Duodenal mucosa (tissue), 2 donors: ENCODE data around the gene NR2C2.
A peak's percentile ranks its signal among the peaks of the same experiment; 100 is the strongest.

Experiments
- H3K27ac ChIP-seq: one replicate; pipeline ENCODE4 v1.7.0; 2013; ENCODE audit warnings: low read depth, low read length
- H3K27me3 ChIP-seq, 2 donors: one replicate each; pipeline ENCODE4 v1.7.0; 2013; ENCODE audit warnings: low read length in 2 of 2, control low read depth in 1 of 2; ENCODE audit not compliant: insufficient read depth in 2 of 2, control insufficient read depth in 1 of 2
- H3K36me3 ChIP-seq, 2 donors: one replicate each; pipeline ENCODE4 v1.7.0; 2013; ENCODE audit warnings: low read length in 2 of 2, control low read depth in 1 of 2; ENCODE audit not compliant: insufficient read depth in 2 of 2, control insufficient read depth in 1 of 2
- H3K4me1 ChIP-seq, 2 donors: one replicate each; pipeline ENCODE4 v1.7.0; 2013; ENCODE audit warnings: low read length in 2 of 2, control low read depth in 1 of 2; ENCODE audit not compliant: insufficient read depth in 2 of 2, control insufficient read depth in 1 of 2
- H3K4me3 ChIP-seq, 2 donors: one replicate each; pipeline ENCODE4 v1.7.0; 2013; ENCODE audit warnings: low read length in 2 of 2, low read depth in 1 of 2
- H3K9ac ChIP-seq, 2 donors: one replicate each; pipeline ENCODE4 v1.7.0; 2013; ENCODE audit warnings: low read length in 2 of 2, low read depth in 1 of 2
- H3K9me3 ChIP-seq, 2 donors: one replicate each; pipeline ENCODE4 v1.7.0; 2013; ENCODE audit warnings: low read length in 2 of 2, control low read depth in 1 of 2; ENCODE audit not compliant: control insufficient read depth in 1 of 2

The NR2C2 gene

GRCh38 chr3:14935592-14936345, 11.6 kb upstream of the NR2C2 start:
- H3K27ac ChIP-seq: peak overlapping the region; percentile 46
- peaks cover 24 to 38% of the 10 kb centered on the region in 2 donors for H3K4me1 ChIP-seq
- H3K9me3 ChIP-seq: no peaks in the 10 kb centered on the region
- no peaks in the 10 kb centered on the region for H3K36me3 ChIP-seq
- H3K27me3 ChIP-seq: no peaks in the 10 kb centered on the region
- H3K9ac ChIP-seq: no peak overlapping the region
- no peak overlapping the region for H3K4me3 ChIP-seq

GRCh38 chr3:14938954-14939353, 8.4 kb upstream of the NR2C2 start:
- Histone ChIP-seq H3K4me3 (no peak overlapping the region), H3K36me3 (peaks cover 0 to 5% of the 10 kb centered on the region in 2 donors), H3K9me3 (no peaks in the 10 kb centered on the region), H3K9ac (no peak overlapping the region), H3K27ac (no peak overlapping the region), H3K4me1 (peaks cover 30 to 51% of the 10 kb centered on the region in 2 donors), H3K27me3 (no peaks in the 10 kb centered on the region)

DNA sequence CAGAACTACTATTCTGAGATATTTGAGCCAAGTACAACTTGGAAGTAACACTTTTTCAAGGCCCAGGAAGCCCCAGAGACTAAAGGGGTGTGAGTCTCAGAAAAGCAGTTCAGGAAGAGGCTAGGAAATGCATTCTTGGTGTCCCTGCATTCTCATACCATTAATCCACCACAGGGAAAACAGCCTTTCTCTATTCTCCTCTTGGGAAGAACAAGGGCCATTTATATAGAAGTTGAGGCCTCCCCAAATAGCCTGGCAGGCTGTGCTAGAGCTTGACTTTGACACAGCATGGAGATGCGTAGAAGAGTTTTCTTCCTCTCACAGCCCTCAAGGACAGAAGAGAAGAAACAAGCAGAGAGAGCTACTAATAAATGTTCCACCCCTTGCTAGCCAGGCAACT, 5.5 kb upstream of the NR2C2 start:
- Histone ChIP-seq H3K36me3 (peaks cover 6 to 18% of the 10 kb centered on the region in 2 donors), H3K9ac (no peak overlapping the region), H3K27ac (no peak overlapping the region), H3K27me3 (no peaks in the 10 kb centered on the region), H3K9me3 (no peaks in the 10 kb centered on the region), H3K4me1 (peaks cover 38 to 47% of the 10 kb centered on the region in 2 donors), H3K4me3 (no peak overlapping the region)

DNA sequence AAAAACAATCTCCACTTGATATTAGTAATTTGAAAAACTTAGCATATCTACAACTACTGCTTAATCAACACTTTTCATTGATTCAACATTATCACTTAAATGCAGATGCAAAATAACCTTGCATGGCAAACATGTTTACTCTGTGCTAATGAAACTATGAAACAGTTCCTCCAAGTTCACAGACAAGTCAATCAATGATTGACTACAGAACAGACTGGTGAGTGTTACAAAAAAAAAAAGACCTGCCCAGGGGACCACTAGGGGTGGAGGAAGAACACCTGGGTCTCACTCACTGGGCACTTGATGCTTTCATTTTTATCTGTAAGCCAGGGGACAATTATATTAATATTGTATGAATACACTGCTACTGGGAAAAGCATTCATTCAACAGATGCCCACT, 4.3 kb upstream of the NR2C2 start:
- peaks cover 28 to 39% of the 10 kb centered on the region in 2 donors for H3K4me1 ChIP-seq
- peaks cover 6 to 18% of the 10 kb centered on the region in 2 donors for H3K36me3 ChIP-seq
- no peaks in the 10 kb centered on the region for H3K9me3 ChIP-seq
- H3K27ac ChIP-seq: no peak overlapping the region
- no peaks in the 10 kb centered on the region for H3K27me3 ChIP-seq
- peak overlapping the region; percentile 9 to 22 for H3K9ac ChIP-seq
- peak overlapping the region in 1 of 2 donors; percentile 12 for H3K4me3 ChIP-seq

DNA sequence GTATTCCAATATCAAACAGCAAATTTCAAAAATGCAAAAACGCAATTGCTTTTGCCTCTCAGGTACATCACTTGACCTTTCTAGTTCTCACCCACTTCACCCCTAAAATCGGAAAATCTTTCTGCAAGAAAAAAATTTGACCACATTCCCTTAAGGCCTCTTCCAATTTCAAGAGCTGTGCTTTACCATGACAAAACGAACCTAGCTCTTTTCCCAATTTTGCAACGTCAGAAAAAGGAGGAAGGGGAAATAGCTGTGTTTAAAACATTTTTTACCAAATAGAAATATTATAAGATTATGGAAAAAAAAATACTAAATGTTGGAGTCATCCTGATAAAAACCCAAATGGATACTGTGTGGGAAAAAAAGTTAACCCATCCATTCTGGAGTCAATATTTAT, 1.1 kb upstream of the NR2C2 start:
- peak overlapping the region; percentile 86 to 98 for H3K9ac ChIP-seq
- H3K4me1 ChIP-seq: peaks cover 45 to 53% of the 10 kb centered on the region in 2 donors
- H3K4me3 ChIP-seq: peak overlapping the region; percentile 89 to 94
- H3K36me3 ChIP-seq: peaks cover 6 to 18% of the 10 kb centered on the region in 2 donors
- H3K9me3 ChIP-seq: no peaks in the 10 kb centered on the region
- peak overlapping the region; percentile 98 for H3K27ac ChIP-seq
- no peaks in the 10 kb centered on the region for H3K27me3 ChIP-seq

GRCh38 chr3:14946739-14947099, 664 bp upstream of the NR2C2 start:
- Histone ChIP-seq H3K9me3 (no peaks in the 10 kb centered on the region), H3K9ac (peak overlapping the region; percentile 86 to 98), H3K36me3 (peaks cover 6 to 18% of the 10 kb centered on the region in 2 donors), H3K4me3 (peak overlapping the region; percentile 89 to 94), H3K4me1 (peaks cover 45 to 53% of the 10 kb centered on the region in 2 donors), H3K27me3 (no peaks in the 10 kb centered on the region), H3K27ac (peak overlapping the region; percentile 98)

- Histone ChIP-seq H3K36me3 (peaks cover 9 to 21% of the 10 kb centered on the region in 2 donors), H3K27ac (peak overlapping the region; percentile 98), H3K9me3 (no peaks in the 10 kb centered on the region), H3K4me1 (peaks cover 45 to 48% of the 10 kb centered on the region in 2 donors), H3K27me3 (no peaks in the 10 kb centered on the region), H3K9ac (peak overlapping the region; percentile 33 to 67), H3K4me3 (peak overlapping the region; percentile 84 to 85)
These were observed 664 bp downstream of the NR2C2 start for GRCh38 chr3:14947886-14948608.

- H3K36me3 ChIP-seq: peaks cover 9 to 16% of the 10 kb centered on the region in 2 donors
- peak overlapping the region; percentile 84 to 85 for H3K4me3 ChIP-seq
- H3K4me1 ChIP-seq: peaks cover 40 to 42% of the 10 kb centered on the region in 2 donors
- no peaks in the 10 kb centered on the region for H3K27me3 ChIP-seq
- H3K27ac ChIP-seq: peak overlapping the region; percentile 72
- no peaks in the 10 kb centered on the region for H3K9me3 ChIP-seq
- H3K9ac ChIP-seq: peak overlapping the region; percentile 81 to 88
These were observed 1.2 kb downstream of the NR2C2 start for GRCh38 chr3:14948609-14949038.

DNA sequence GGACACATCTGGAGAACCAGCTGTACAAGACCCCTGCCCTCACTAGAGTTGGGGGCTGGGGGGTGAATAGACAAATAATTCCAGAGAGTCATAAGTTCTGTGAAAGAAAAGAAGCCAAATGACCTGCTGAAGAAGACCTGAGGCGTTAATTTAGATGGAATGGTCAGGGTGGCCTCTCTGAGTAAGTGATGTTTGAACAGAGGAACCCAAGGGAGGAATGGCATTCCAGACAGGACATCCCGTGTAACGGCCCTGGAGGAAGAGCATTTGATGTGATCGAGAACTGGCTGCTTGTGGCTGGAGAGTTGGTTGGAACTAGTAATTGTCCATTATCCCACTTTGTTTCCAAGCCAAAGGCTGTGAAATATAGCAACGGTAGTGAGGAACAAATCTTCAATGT, 1.7 kb downstream of the NR2C2 start:
- Histone ChIP-seq H3K9me3 (no peaks in the 10 kb centered on the region), H3K4me3 (peak overlapping the region; percentile 84 to 85), H3K9ac (peak overlapping the region; percentile 81 to 88), H3K27me3 (no peaks in the 10 kb centered on the region), H3K27ac (no peak overlapping the region), H3K36me3 (peaks cover 9 to 16% of the 10 kb centered on the region in 2 donors), H3K4me1 (peaks cover 35 to 37% of the 10 kb centered on the region in 2 donors)

GRCh38 chr3:14950274-14950673, 2.9 kb downstream of the NR2C2 start:
- Histone ChIP-seq H3K27me3 (no peaks in the 10 kb centered on the region), H3K27ac (no peak overlapping the region), H3K4me1 (peaks cover 29 to 30% of the 10 kb centered on the region in 2 donors), H3K9ac (no peak overlapping the region), H3K36me3 (peaks cover 7 to 9% of the 10 kb centered on the region in 2 donors), H3K4me3 (no peak overlapping the region), H3K9me3 (no peaks in the 10 kb centered on the region)
